HCT116 (cell line): ENCODE measurements around the gene PYGO2. TPM values are rescaled to one million over a fixed set of nuclear protein-coding genes. Genes with fewer than 3 reads are reported as not detected.

Experiments used
- ATAC-seq: fragments of 200-7000 bp; cut with Tn5 transposase; 2 replicates; pipeline ENCODE4 v1.9.1; 2020; ENCODE audit warnings: mild to moderate bottlenecking, moderate library complexity
- BruUV-seq: library from RNA; stranded (reverse); fragments of 400-500 nt; replicated peaks from 2 replicates; lab custom pipeline; 2021; lab: Mats Ljungman, UMichigan
- CTCF ChIA-PET: fragments of 300-600 bp; sonication (Branson Sonifier 250); formaldehyde crosslinking; loops from one replicate; lab custom pipeline; 2021; ENCODE audit warnings: antibody characterized with exemption; lab: Charles Lee
- POLR2A ChIA-PET: fragments of 300-600, 350-600 bp; sonication (Branson Sonifier 250); formaldehyde crosslinking; loops from one replicate; lab custom pipeline; 2021; ENCODE audit warnings: antibody characterized with exemption; lab: Charles Lee
- RAD21 ChIA-PET, 2 experiments: fragments of 300-600 bp; sonication (Branson Sonifier 250); formaldehyde crosslinking; loops; one replicate each; lab custom pipeline; 2023; ENCODE audit warnings: low total read pairs in 2 of 2; ENCODE audit not compliant: uncharacterized antibody in 2 of 2, unreplicated experiment in 2 of 2, low non-redundant PET in 1 of 2; lab: Charles Lee
- DNase-seq: peaks from one replicate; pipeline ENCODE4 v3.0.0-alpha.2; 2010; ENCODE audit warnings: low read depth, low spot score
- H2AFZ ChIP-seq: fragments of 200-600 bp; shearing (Covaris generic), sonication (generic); 2 replicates; pipeline ENCODE4 v1.6.1; 2017; ENCODE audit warnings: low read depth, mixed run types, mixed read lengths, antibody characterized with exemption, low read length; ENCODE audit not compliant: poor library complexity, severe bottlenecking
- H3K27ac ChIP-seq: 2 replicates; pipeline ENCODE4 v1.5.1; 2012; ENCODE audit warnings: low read depth, low read length
- H3K27me3 ChIP-seq: fragments of 200-600 bp; sonication (generic); 2 replicates; pipeline ENCODE4 v1.6.1; 2016; ENCODE audit warnings: mixed run types, low read length, mixed read lengths; ENCODE audit not compliant: insufficient read depth
- H3K36me3 ChIP-seq, 2 experiments: fragments of 200-500 bp in 1 of 2; fragments of 200-600 bp in 1 of 2; sonication (Bioruptor generic) in 1 of 2; sonication (generic) in 1 of 2; 2 replicates each; pipeline versions ENCODE4 v1.5.1 to v1.6.1; 2014 to 2016; ENCODE audit warnings: low read length in 2 of 2, inconsistent platforms in 1 of 2, mixed read lengths in 1 of 2, mixed run types in 1 of 2; ENCODE audit not compliant: insufficient read depth in 2 of 2, control insufficient read depth in 1 of 2
- H3K4me1 ChIP-seq, 2 experiments: fragments of 200-600 bp in 1 of 2; sonication (generic) in 1 of 2; 2 replicates each; pipeline versions ENCODE4 v1.5.1 to v1.6.1; 2012 to 2017; ENCODE audit warnings: low read length in 2 of 2, inconsistent platforms in 1 of 2, mild to moderate bottlenecking in 1 of 2, mixed read lengths in 1 of 2, mixed run types in 1 of 2, moderate library complexity in 1 of 2; ENCODE audit not compliant: insufficient read depth in 2 of 2, control insufficient read depth in 1 of 2
- H3K4me2 ChIP-seq: fragments of 200-600 bp; sonication (generic); 2 replicates; pipeline ENCODE4 v1.6.1; 2017; ENCODE audit warnings: mixed run types, low read length, mixed read lengths
- H3K4me3 ChIP-seq, 2 experiments: fragments of 200-600 bp in 1 of 2; sonication (generic) in 1 of 2; replicated peaks in 1 of 2; 2 replicates each; pipeline ENCODE4 v1.5.1; 2011 to 2016; ENCODE audit warnings: low read length in 2 of 2, control low read depth in 1 of 2, low read depth in 1 of 2, mild to moderate bottlenecking in 1 of 2, mixed read lengths in 1 of 2, mixed run types in 1 of 2
- H3K79me2 ChIP-seq: fragments of 200-600 bp; sonication (generic); 2 replicates; pipeline ENCODE4 v1.6.1; 2017; ENCODE audit warnings: mild to moderate bottlenecking, mixed run types, low read length, moderate library complexity, mixed read lengths; ENCODE audit not compliant: insufficient read depth
- H3K9ac ChIP-seq: fragments of 200-600 bp; sonication (generic); 2 replicates; pipeline ENCODE4 v1.6.1; 2016; ENCODE audit warnings: low read length, mixed read lengths
- H3K9me2 ChIP-seq: fragments of 200-600 bp; sonication (generic), shearing (Covaris generic); 2 replicates; pipeline ENCODE4 v1.6.1; 2017; ENCODE audit warnings: mixed run types, mild to moderate bottlenecking, moderate library complexity; ENCODE audit not compliant: insufficient read depth
- H3K9me3 ChIP-seq, 2 experiments: fragments of 200-500 bp in 1 of 2; fragments of 200-600 bp in 1 of 2; sonication (Bioruptor generic) in 1 of 2; sonication (generic) in 1 of 2; 2 replicates each; pipeline ENCODE4 v1.6.1; 2014 to 2017; ENCODE audit warnings: low read length in 2 of 2, mixed read lengths in 2 of 2, inconsistent platforms in 1 of 2, low read depth in 1 of 2, mild to moderate bottlenecking in 1 of 2, mixed run types in 1 of 2, moderate library complexity in 1 of 2; ENCODE audit not compliant: control insufficient read depth in 1 of 2, insufficient read depth in 1 of 2
- H4K20me1 ChIP-seq: fragments of 200-600 bp; sonication (generic), shearing (Covaris generic); 2 replicates; pipeline ENCODE4 v1.6.1; 2017; ENCODE audit warnings: mixed run types, mild to moderate bottlenecking, moderate library complexity; ENCODE audit not compliant: insufficient read depth
- CBX3 ChIP-seq: IDR thresholded peaks from 2 replicates; pipeline ENCODE4 v1.6.1; 2012; ENCODE audit warnings: low read depth
- CEBPB ChIP-seq: IDR thresholded peaks from 2 replicates; pipeline ENCODE4 v1.6.1; 2012; ENCODE audit warnings: low read depth
- ELF1 ChIP-seq: IDR thresholded peaks from 2 replicates; pipeline ENCODE4 v1.6.1; 2012; ENCODE audit warnings: low read depth, borderline replicate concordance
- EZH2 ChIP-seq: fragments of 200-600 bp; sonication (generic); IDR thresholded peaks from 2 replicates; pipeline ENCODE4 v1.6.1; 2017; ENCODE audit warnings: antibody characterized with exemption, mixed run types
- EZH2phosphoT487 ChIP-seq: fragments of 200-600 bp; IDR thresholded peaks from 2 replicates; pipeline ENCODE4 v1.6.1; 2018; ENCODE audit warnings: antibody characterized with exemption, borderline replicate concordance
- FOSL1 ChIP-seq: IDR thresholded peaks from 2 replicates; pipeline ENCODE4 v1.6.1; 2012; ENCODE audit warnings: low read depth
- JUND ChIP-seq: IDR thresholded peaks from 2 replicates; pipeline ENCODE4 v1.6.1; 2012
- POLR2AphosphoS5 ChIP-seq: IDR thresholded peaks from 2 replicates; pipeline ENCODE4 v1.6.1; 2011; ENCODE audit warnings: mild to moderate bottlenecking, low read depth, low read length, moderate library complexity
- RAD21 ChIP-seq: IDR thresholded peaks from 2 replicates; pipeline ENCODE4 v1.6.1; 2012; ENCODE audit warnings: low read depth, mild to moderate bottlenecking
- SIN3A ChIP-seq: IDR thresholded peaks from 2 replicates; pipeline ENCODE4 v1.6.1; 2012; ENCODE audit warnings: low read depth
- SRF ChIP-seq: IDR thresholded peaks from 2 replicates; pipeline ENCODE4 v1.6.1; 2012; ENCODE audit warnings: low read depth
- YY1 ChIP-seq: IDR thresholded peaks from 2 replicates; pipeline ENCODE4 v1.6.1; 2011; ENCODE audit warnings: low read length, low read depth, moderate library complexity, mild to moderate bottlenecking; ENCODE audit not compliant: insufficient replicate concordance; ENCODE audit errors: extremely low read depth
- ZNF274 ChIP-seq: fragments of 200-500 bp; sonication (Bioruptor generic); IDR thresholded peaks from 2 replicates; pipeline ENCODE4 v1.6.1; 2014; ENCODE audit warnings: mild to moderate bottlenecking, low read depth, low read length, inconsistent platforms
- intact Hi-C: fragments of 100-400 bp; cut with micrococcal nuclease; formaldehyde crosslinking; loops from 2 replicates; pipeline ENCODE4 v1.10.0; 2022
- total RNA-seq: library from RNA; stranded (reverse); gene quantifications from one replicate; pipeline ENCODE4 v1.2.1, GENCODE V29; 2021; ENCODE audit not compliant: unreplicated experiment
- TF ChIP-seq, protein P1 (sequence below): IDR thresholded peaks from 2 replicates; pipeline ENCODE4 v1.6.1; 2012
- TF ChIP-seq, protein P2 (sequence below): IDR thresholded peaks from 2 replicates; pipeline ENCODE4 v1.6.1; 2012
- TF ChIP-seq, protein P3 (sequence below), 3 experiments: fragments of 200-600 bp in 1 of 3; sonication (generic) in 1 of 3; IDR thresholded peaks in 2 of 3; conservative IDR thresholded peaks in 1 of 3; 2 replicates each; pipeline ENCODE4 v1.5.1; 2012 to 2017; ENCODE audit warnings: low read depth in 2 of 3, low read length in 2 of 3, antibody characterized with exemption in 1 of 3, borderline replicate concordance in 1 of 3, control low read depth in 1 of 3, mild to moderate bottlenecking in 1 of 3, mixed read lengths in 1 of 3, mixed run types in 1 of 3, moderate library complexity in 1 of 3; ENCODE audit not compliant: insufficient read depth in 1 of 3

The PYGO2 gene
- total RNA-seq, 1 experiment from 2014 or later = 37.2 TPM

DNA sequence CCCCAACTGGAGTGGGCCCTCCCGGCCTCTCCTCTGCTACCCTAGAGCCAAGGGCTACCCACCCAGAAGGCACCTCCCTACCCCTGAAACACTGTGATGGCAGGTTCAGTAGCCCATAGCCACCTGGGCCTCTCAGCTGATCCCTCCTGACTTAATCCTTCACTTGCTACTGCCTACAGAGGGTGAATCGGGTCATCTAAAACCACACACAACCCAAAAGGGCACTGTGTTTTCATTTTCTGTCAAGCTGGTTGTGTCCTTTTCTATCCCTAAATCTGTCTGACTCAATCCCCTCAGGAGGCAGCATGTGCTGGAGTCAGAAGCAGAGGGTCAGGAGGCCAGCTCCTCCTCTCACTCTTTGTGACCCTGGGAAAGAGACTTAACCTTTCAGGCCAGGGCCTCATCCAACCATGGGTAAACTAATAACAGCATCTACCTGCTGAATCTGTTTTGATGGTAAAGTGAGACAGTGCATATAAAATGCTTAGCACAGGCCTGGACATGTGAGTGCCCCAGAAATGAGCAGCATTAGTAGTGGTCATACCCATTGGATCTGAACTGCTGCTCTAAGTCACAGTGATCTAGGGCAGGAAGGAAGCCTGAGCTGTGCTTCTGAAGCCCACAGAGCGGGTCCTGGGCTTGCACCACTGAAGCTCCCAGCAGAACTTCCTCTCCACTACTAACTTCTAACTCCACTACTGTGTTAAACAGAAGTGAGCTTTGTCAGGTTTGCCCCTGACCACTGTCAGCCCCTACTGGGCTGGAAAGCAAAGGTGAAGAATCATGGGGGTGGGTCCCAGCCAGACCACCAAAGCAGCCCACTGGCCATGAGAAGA, 36.0 kb downstream of the PYGO2 start:
- ChIA-PET POLR2A (no interaction called here), RAD21 (no interaction called here), CTCF (no interaction called here)
- no peak for ATAC-seq
- no peaks in the 10 kb centered on the region for H3K27me3 ChIP-seq
- no peak overlapping the region for H3K4me3 ChIP-seq
- intact Hi-C loops = no loop called here
- H3K27ac ChIP-seq = no peak overlapping the region
- no peak for DNase-seq
- TF ChIP-seq EZH2phosphoT487 (no peak), ELF1 (no peak), YY1 (no peak), FOSL1 (no peak), POLR2AphosphoS5 (no peak)
- TF ChIP-seq, protein P1, sequence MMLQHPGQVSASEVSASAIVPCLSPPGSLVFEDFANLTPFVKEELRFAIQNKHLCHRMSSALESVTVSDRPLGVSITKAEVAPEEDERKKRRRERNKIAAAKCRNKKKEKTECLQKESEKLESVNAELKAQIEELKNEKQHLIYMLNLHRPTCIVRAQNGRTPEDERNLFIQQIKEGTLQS = no peak
- peaks cover 0 to 3% of the 10 kb centered on the region in 2 experiments; a peak in 1 of 4 replicates for H3K36me3 ChIP-seq
- H3K4me1 ChIP-seq = no peaks in the 10 kb centered on the region
- H2AFZ ChIP-seq = no peak overlapping the region
- H3K9ac ChIP-seq = no peak overlapping the region
- no peaks in the 10 kb centered on the region for H3K79me2 ChIP-seq
- H4K20me1 ChIP-seq = no peaks in the 10 kb centered on the region
- no peaks in the 10 kb centered on the region for H3K9me3 ChIP-seq
- H3K4me2 ChIP-seq = no peak overlapping the region
- H3K9me2 ChIP-seq = no peaks in the 10 kb centered on the region
- no TSS peak for BruUV-seq

DNA sequence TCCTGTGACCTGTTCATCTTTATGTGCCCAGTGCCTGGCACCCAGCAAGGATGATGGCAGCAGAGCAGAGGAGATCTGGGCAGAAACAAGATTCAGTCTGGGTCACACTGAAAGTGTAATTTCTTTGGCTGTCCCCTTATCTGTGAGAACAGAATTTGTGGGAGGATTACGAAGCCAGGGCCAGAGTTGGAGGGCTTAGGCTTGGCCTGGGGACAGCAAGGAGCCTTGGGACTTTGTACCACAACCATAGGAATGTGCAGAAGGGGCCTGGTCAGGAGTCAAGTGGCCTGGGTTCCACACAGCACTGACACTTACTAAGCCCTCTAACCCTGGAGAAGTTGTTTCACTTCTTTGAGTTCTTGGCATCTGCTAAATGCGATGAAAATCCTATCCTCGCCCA, 37.9 kb downstream of the PYGO2 start:
- H4K20me1 ChIP-seq = no peaks in the 10 kb centered on the region
- no peaks in the 10 kb centered on the region for H3K79me2 ChIP-seq
- H3K9me2 ChIP-seq = no peaks in the 10 kb centered on the region
- ChIA-PET RAD21 (no interaction called here), POLR2A (no interaction called here), CTCF (interaction anchor here (1.4 kb wide), 1 partner anchor 20 kb away, joined by 3 read pairs; no protein-coding TSS in a partner anchor)
- H3K27ac ChIP-seq = no peak overlapping the region
- no peaks in the 10 kb centered on the region for H3K4me1 ChIP-seq
- H3K9ac ChIP-seq = no peak overlapping the region
- H3K4me2 ChIP-seq = no peak overlapping the region
- no TSS peak for BruUV-seq
- no peak for DNase-seq
- H3K9me3 ChIP-seq = no peaks in the 10 kb centered on the region
- intact Hi-C loops = no loop called here
- ATAC-seq = no peak
- peaks cover 0 to 3% of the 10 kb centered on the region in 2 experiments; a peak in 1 of 4 replicates for H3K36me3 ChIP-seq
- H3K4me3 ChIP-seq = no peak overlapping the region
- H2AFZ ChIP-seq = no peak overlapping the region
- no peaks in the 10 kb centered on the region for H3K27me3 ChIP-seq
- no peak for TF ChIP-seq POLR2AphosphoS5
- TF ChIP-seq SRF = no peak
- no peak for TF ChIP-seq ZNF274
- no peak for TF ChIP-seq YY1
- no peak for TF ChIP-seq CEBPB
- TF ChIP-seq JUND = no peak
- no peak for TF ChIP-seq RAD21
- TF ChIP-seq, protein P2, sequence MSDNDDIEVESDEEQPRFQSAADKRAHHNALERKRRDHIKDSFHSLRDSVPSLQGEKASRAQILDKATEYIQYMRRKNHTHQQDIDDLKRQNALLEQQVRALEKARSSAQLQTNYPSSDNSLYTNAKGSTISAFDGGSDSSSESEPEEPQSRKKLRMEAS = no peak
- no peak for TF ChIP-seq ELF1
- TF ChIP-seq, protein P3, sequence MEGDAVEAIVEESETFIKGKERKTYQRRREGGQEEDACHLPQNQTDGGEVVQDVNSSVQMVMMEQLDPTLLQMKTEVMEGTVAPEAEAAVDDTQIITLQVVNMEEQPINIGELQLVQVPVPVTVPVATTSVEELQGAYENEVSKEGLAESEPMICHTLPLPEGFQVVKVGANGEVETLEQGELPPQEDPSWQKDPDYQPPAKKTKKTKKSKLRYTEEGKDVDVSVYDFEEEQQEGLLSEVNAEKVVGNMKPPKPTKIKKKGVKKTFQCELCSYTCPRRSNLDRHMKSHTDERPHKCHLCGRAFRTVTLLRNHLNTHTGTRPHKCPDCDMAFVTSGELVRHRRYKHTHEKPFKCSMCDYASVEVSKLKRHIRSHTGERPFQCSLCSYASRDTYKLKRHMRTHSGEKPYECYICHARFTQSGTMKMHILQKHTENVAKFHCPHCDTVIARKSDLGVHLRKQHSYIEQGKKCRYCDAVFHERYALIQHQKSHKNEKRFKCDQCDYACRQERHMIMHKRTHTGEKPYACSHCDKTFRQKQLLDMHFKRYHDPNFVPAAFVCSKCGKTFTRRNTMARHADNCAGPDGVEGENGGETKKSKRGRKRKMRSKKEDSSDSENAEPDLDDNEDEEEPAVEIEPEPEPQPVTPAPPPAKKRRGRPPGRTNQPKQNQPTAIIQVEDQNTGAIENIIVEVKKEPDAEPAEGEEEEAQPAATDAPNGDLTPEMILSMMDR (IDR thresholded peaks at IDR 0.05 in 2 of 3, conservative IDR thresholded peaks at IDR 0.05 in 1 of 3; ENCODE audit: borderline replicate concordance in 1 of 3, insufficient read depth in 1 of 3, low read depth in 2 of 3, low read length in 2 of 3) = no peak
- TF ChIP-seq EZH2 = no peak
- no peak for TF ChIP-seq CBX3
- no peak for TF ChIP-seq SIN3A
- TF ChIP-seq EZH2phosphoT487 = no peak
